Keratinocyte (primary cell): Measurements from ENCODE around the gene BRK1. TPM values are rescaled to one million over a fixed set of nuclear protein-coding genes. Genes with fewer than 3 reads are reported as not detected.

Experiments
- DNase-seq: peaks from one replicate; pipeline ENCODE4 v3.0.0-alpha.2; 2011; ENCODE audit warnings: low read depth, missing footprints, low spot score
- FAIRE-seq: peaks from 2 replicates; lab custom pipeline; 2011; peaks lifted over from hg19 to GRCh38; lab: Jason Lieb, UNC
- H2AFZ ChIP-seq: 2 replicates; pipeline ENCODE4 v1.6.0; 2012; ENCODE audit warnings: low read length, control low read depth, inconsistent platforms; ENCODE audit not compliant: control insufficient read depth
- H3K27ac ChIP-seq: 2 replicates; pipeline ENCODE4 v1.5.1; 2011; ENCODE audit warnings: low read length; ENCODE audit not compliant: control insufficient read depth, insufficient read depth
- H3K27me3 ChIP-seq: 3 replicates; pipeline ENCODE4 v1.6.0; 2011; ENCODE audit warnings: low read length; ENCODE audit not compliant: control insufficient read depth, insufficient read depth; ENCODE audit errors: extremely low read depth
- H3K36me3 ChIP-seq, 2 experiments: 2 replicates in 1 of 2; 3 replicates in 1 of 2; pipeline ENCODE4 v1.5.1; 2011; ENCODE audit warnings: low read length in 2 of 2, mild to moderate bottlenecking in 1 of 2; ENCODE audit not compliant: control insufficient read depth in 2 of 2, insufficient read depth in 2 of 2; ENCODE audit errors: extremely low read depth in 1 of 2
- H3K4me1 ChIP-seq: 3 replicates; pipeline ENCODE4 v1.5.1; 2011; ENCODE audit warnings: low read length; ENCODE audit not compliant: control insufficient read depth, insufficient read depth; ENCODE audit errors: extremely low read depth
- H3K4me2 ChIP-seq: 3 replicates; pipeline ENCODE4 v1.6.0; 2011; ENCODE audit warnings: low read depth, low read length; ENCODE audit not compliant: control insufficient read depth, insufficient read depth; ENCODE audit errors: extremely low read depth
- H3K4me3 ChIP-seq, 3 experiments: fragments of 200-600 bp in 1 of 3; sonication (generic) in 1 of 3; 2 replicates in 2 of 3; 3 replicates in 1 of 3; pipeline ENCODE4 v1.5.1; 2011 to 2016; ENCODE audit warnings: low read length in 3 of 3, mild to moderate bottlenecking in 3 of 3, control low read depth in 2 of 3, inconsistent platforms in 1 of 3, low read depth in 1 of 3, mixed read lengths in 1 of 3, mixed run types in 1 of 3, moderate library complexity in 1 of 3; ENCODE audit not compliant: control insufficient read depth in 2 of 3, insufficient read depth in 2 of 3; ENCODE audit errors: extremely low read depth in 1 of 3
- H3K79me2 ChIP-seq: 2 replicates; pipeline ENCODE4 v1.6.0; 2012; ENCODE audit warnings: low read length; ENCODE audit not compliant: control insufficient read depth, insufficient read depth
- H3K9ac ChIP-seq: 3 replicates; pipeline ENCODE4 v1.6.0; 2011; ENCODE audit warnings: low read length; ENCODE audit not compliant: control insufficient read depth, insufficient read depth; ENCODE audit errors: extremely low read depth
- H3K9me1 ChIP-seq: 3 replicates; pipeline ENCODE4 v1.6.0; 2011; ENCODE audit warnings: low read length; ENCODE audit not compliant: control insufficient read depth, insufficient read depth; ENCODE audit errors: extremely low read depth
- H3K9me3 ChIP-seq: 2 replicates; pipeline ENCODE4 v1.5.1; 2012; ENCODE audit warnings: low read depth, low read length; ENCODE audit not compliant: control insufficient read depth
- H4K20me1 ChIP-seq: 3 replicates; pipeline ENCODE4 v1.6.0; 2011; ENCODE audit warnings: low read length; ENCODE audit not compliant: control insufficient read depth, insufficient read depth; ENCODE audit errors: extremely low read depth
- EZH2 ChIP-seq: IDR thresholded peaks from one replicate; pipeline ENCODE4 v1.6.1; 2012; ENCODE audit warnings: inconsistent platforms, mild to moderate bottlenecking, low read length, moderate library complexity
- dilution Hi-C: fragments of 300-500 bp; cut with MboI; formaldehyde crosslinking; loops from one replicate; pipeline ENCODE4 v1.7.0; 2020; ENCODE audit warnings: low sequenced_read_pairs; ENCODE audit not compliant: extremely low pct_ligation_motif_present
- polyA plus RNA-seq, 5 experiments: library from polyadenylated mRNA; depleted of rRNA in 3 of 5; stranded (reverse) in 3 of 5; stranded (forward) in 1 of 5; unstranded in 1 of 5; fragments of >200 nt; gene quantifications; 1 replicate in 1 of 5; 2 replicates in 3 of 5; 3 replicates in 1 of 5; pipeline versions ENCODE4 v1.2.1 to v1.2.3, GENCODE V29; 2011 to 2012; ENCODE audit warnings: missing spikeins in 2 of 5, low read depth in 1 of 5, low replicate concordance in 1 of 5
- TF ChIP-seq, protein P1 (sequence below), 3 experiments: IDR thresholded peaks in 1 of 3; conservative IDR thresholded peaks in 1 of 3; optimal IDR thresholded peaks in 1 of 3; 2 replicates in 2 of 3; 3 replicates in 1 of 3; pipeline versions ENCODE3 to v1.5.1; 2011; ENCODE audit warnings: low read length in 3 of 3, mild to moderate bottlenecking in 3 of 3, moderate library complexity in 2 of 3, control low read depth in 1 of 3, inconsistent platforms in 1 of 3; ENCODE audit not compliant: insufficient read depth in 2 of 3; ENCODE audit errors: extremely low read depth in 1 of 3

Gene BRK1
- polyA plus RNA-seq, 1 donor (not counting 4 experiments of a cell fraction or from before 2014, with no cell fraction given): 295 TPM

DNA sequence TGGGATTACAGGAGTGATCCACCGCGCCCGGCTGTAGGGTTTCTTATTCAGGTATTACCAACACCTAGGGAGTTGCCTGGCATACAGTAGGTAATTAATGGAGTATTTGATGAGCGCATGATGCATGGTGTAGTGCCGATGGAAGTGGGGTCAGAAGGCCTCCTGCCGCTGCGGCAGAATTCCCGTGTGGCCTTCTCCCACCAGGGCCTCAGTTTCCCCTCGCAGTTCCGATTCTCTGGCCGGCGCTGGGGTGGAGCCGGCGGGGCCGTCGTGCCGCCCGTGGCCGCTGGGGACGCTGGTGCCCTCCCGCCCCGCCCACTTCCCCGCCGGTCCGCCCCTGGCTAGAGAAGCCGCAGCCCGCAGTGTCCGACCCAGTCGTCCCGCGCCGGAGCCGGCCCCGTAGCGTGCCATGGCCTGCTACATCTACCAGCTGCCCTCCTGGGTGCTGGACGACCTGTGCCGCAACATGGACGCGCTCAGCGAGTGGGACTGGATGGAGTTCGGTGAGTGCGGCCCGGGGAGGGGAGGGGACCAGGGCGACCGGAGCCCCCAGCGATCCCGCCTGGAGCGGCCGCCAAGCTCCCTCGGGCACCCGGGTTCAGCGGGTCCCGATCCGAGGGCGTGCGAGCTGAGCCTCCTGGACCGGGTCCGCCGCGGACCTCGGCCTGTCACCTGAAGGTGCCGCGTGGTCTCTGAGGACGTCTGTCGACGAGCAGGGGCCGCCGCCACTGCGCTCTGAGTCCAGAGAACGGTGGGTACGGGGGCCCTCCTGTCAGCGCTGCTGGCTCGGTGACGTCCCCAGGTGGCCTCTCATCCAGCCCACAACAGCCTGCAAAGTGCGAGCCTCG lies 49.3 kb downstream of the BRK1 start, which contains the start of gene IRAK2:
Gene IRAK2, plus strand, starts transcription at position 374 of the 848 bp plus-strand sequence. Its CDS starts 36 bp downstream, at position 410.
- Histone ChIP-seq H3K9me3 (peaks cover 4% of the 10 kb centered on the region), H3K4me1 (no peaks in the 10 kb centered on the region), H4K20me1 (no peaks in the 10 kb centered on the region), H3K79me2 (no peaks in the 10 kb centered on the region), H3K27me3 (no peaks in the 10 kb centered on the region), H3K27ac (peak within 1 kb of the TSS; percentile 31), H2AFZ (peak within 1 kb of the TSS; percentile 96), H3K9ac (peak within 1 kb of the TSS; percentile 81), H3K4me3 (peak within 1 kb of the TSS; percentile 61 to 90 (median 82)), H3K36me3 (no peaks in the 10 kb centered on the region), H3K4me2 (peak within 1 kb of the TSS; percentile 81), H3K9me1 (no peaks in the 10 kb centered on the region)
- TF ChIP-seq, protein P1, sequence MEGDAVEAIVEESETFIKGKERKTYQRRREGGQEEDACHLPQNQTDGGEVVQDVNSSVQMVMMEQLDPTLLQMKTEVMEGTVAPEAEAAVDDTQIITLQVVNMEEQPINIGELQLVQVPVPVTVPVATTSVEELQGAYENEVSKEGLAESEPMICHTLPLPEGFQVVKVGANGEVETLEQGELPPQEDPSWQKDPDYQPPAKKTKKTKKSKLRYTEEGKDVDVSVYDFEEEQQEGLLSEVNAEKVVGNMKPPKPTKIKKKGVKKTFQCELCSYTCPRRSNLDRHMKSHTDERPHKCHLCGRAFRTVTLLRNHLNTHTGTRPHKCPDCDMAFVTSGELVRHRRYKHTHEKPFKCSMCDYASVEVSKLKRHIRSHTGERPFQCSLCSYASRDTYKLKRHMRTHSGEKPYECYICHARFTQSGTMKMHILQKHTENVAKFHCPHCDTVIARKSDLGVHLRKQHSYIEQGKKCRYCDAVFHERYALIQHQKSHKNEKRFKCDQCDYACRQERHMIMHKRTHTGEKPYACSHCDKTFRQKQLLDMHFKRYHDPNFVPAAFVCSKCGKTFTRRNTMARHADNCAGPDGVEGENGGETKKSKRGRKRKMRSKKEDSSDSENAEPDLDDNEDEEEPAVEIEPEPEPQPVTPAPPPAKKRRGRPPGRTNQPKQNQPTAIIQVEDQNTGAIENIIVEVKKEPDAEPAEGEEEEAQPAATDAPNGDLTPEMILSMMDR (optimal IDR thresholded peaks at IDR 0.05 in 1 of 3, IDR thresholded peaks at IDR 0.05 in 1 of 3, conservative IDR thresholded peaks at IDR 0.05 in 1 of 3; ENCODE audit: extremely low read depth in 1 of 3, insufficient read depth in 2 of 3, low read length in 3 of 3): peak; percentile 51 to 79 (median 75)
- no peak for TF ChIP-seq EZH2
- dilution Hi-C loops: no loop called here
- FAIRE-seq (no peak), DNase-seq (no peak)

DNA sequence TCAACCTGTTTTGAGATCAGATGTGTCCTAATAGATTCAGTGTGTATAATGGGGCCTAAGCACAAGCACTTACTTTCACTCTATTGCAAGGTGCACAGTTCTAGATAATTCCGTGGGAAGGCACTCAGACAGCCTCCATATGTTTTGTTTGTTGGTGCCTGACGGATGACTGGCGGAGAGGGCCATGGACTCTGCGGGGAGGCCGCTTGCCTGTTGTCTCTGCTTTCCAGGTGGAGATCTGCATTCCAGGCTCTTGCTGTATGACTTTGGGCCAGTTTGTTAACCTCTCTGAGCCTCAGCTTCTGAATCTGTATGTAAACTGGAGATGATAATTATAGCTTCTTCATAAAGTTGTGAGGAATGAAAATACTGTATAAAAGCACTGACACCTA lies 50.7 kb downstream of the BRK1 start:
- Histone ChIP-seq H4K20me1 (no peaks in the 10 kb centered on the region), H3K36me3 (no peaks in the 10 kb centered on the region), H3K9me1 (no peaks in the 10 kb centered on the region), H3K79me2 (no peaks in the 10 kb centered on the region), H3K4me3 (no peak overlapping the region), H3K9me3 (peaks cover 7% of the 10 kb centered on the region), H3K4me2 (peak overlapping the region; percentile 5), H2AFZ (no peak overlapping the region), H3K9ac (no peak overlapping the region), H3K27ac (no peak overlapping the region), H3K4me1 (peaks cover 7% of the 10 kb centered on the region), H3K27me3 (no peaks in the 10 kb centered on the region)
- dilution Hi-C loops: no loop called here
- DNase-seq (no peak), FAIRE-seq (no peak)
- TF ChIP-seq, protein P1 (optimal IDR thresholded peaks at IDR 0.05 in 1 of 3, IDR thresholded peaks at IDR 0.05 in 1 of 3, conservative IDR thresholded peaks at IDR 0.05 in 1 of 3; ENCODE audit: extremely low read depth in 1 of 3, insufficient read depth in 2 of 3, low read length in 3 of 3): no peak
- TF ChIP-seq EZH2: no peak
